ENCODE results near the gene RAB44.
"Not testable (repeated sequence)": the region's sequence is repeated elsewhere in the genome, so short reads cannot be mapped to it uniquely, and the experiment has no call there.

Gene RAB44

GRCh38 chr6:36716476-36717093 lies 19.0 kb downstream of the RAB44 start:
- Histone ChIP-seq H3K4me1 (ENCODE audit: control insufficient read depth, insufficient read depth, low read length, poor library complexity, severe bottlenecking) (no peaks in the 10 kb centered on the region), H3K36me3 (ENCODE audit: control insufficient read depth, insufficient read depth, low read length) (no peaks in the 10 kb centered on the region)
- WGBS, 2 experiments (ENCODE audit: insufficient coverage in 2 of 2) = 93 to 100% methylated on average over 5 to 6 of the region's 8 CpGs

GRCh38 chr6:36717231-36717825 lies 19.7 kb downstream of the RAB44 start:
- no peak overlapping the region for H3K4me3 ChIP-seq (ENCODE audit: extremely low read depth, insufficient read depth, low read length, poor library complexity, severe bottlenecking)
- WGBS, 2 experiments (ENCODE audit: insufficient coverage in 2 of 2) = 91 to 97% methylated on average over 7 to 13 of the region's 13 CpGs
- H3K9me3 ChIP-seq (ENCODE audit: control insufficient read depth, low read length) = no peaks in the 10 kb centered on the region
- H3K4me1 ChIP-seq (ENCODE audit: control insufficient read depth, insufficient read depth, low read length, poor library complexity, severe bottlenecking) = no peaks in the 10 kb centered on the region
- no peaks in the 10 kb centered on the region for H3K36me3 ChIP-seq (ENCODE audit: control insufficient read depth, insufficient read depth, low read length)
- no peak overlapping the region for H3K27ac ChIP-seq (ENCODE audit: low read depth, low read length, severe bottlenecking)

More at GRCh38 chr6:36716476-36717093, 19.0 kb downstream of the RAB44 start:
- H3K27ac ChIP-seq (ENCODE audit: low read depth, low read length, severe bottlenecking) = no peak overlapping the region
- no peak overlapping the region for H3K4me3 ChIP-seq (ENCODE audit: extremely low read depth, insufficient read depth, low read length, poor library complexity, severe bottlenecking)
- H3K9me3 ChIP-seq (ENCODE audit: control insufficient read depth, low read length) = no peaks in the 10 kb centered on the region

- WGBS, 2 experiments (ENCODE audit: insufficient coverage in 2 of 2) = 87 to 93% methylated on average over 2 to 10 of the region's 12 CpGs
Measured at GRCh38 chr6:36717871-36718540, 20.4 kb downstream of the RAB44 start.

GRCh38 chr6:36718560-36718959 lies 20.9 kb downstream of the RAB44 start:
- Histone ChIP-seq H3K4me1 (ENCODE audit: control insufficient read depth, insufficient read depth, low read length, poor library complexity, severe bottlenecking) (no peaks in the 10 kb centered on the region), H3K36me3 (ENCODE audit: control insufficient read depth, insufficient read depth, low read length) (no peaks in the 10 kb centered on the region)
- WGBS, 2 experiments (ENCODE audit: insufficient coverage in 2 of 2) = 88 to 96% methylated on average over 4 of the region's 5 CpGs

More at GRCh38 chr6:36717871-36718540, 20.4 kb downstream of the RAB44 start:
- Histone ChIP-seq H3K36me3 (ENCODE audit: control insufficient read depth, insufficient read depth, low read length) (no peaks in the 10 kb centered on the region), H3K4me1 (ENCODE audit: control insufficient read depth, insufficient read depth, low read length, poor library complexity, severe bottlenecking) (no peaks in the 10 kb centered on the region), H3K9me3 (ENCODE audit: control insufficient read depth, low read length) (no peaks in the 10 kb centered on the region), H3K4me3 (ENCODE audit: extremely low read depth, insufficient read depth, low read length, poor library complexity, severe bottlenecking) (no peak overlapping the region), H3K27ac (ENCODE audit: low read depth, low read length, severe bottlenecking) (no peak overlapping the region)

GRCh38 chr6:36719126-36719525 lies 21.5 kb downstream of the RAB44 start:
- no peaks in the 10 kb centered on the region for H3K36me3 ChIP-seq (ENCODE audit: control insufficient read depth, insufficient read depth, low read length)
- H3K27ac ChIP-seq (ENCODE audit: low read depth, low read length, severe bottlenecking) = no peak overlapping the region
- WGBS, 2 experiments (ENCODE audit: insufficient coverage in 2 of 2) = 91 to 92% methylated on average over 6 to 7 of the region's 7 CpGs
- no peaks in the 10 kb centered on the region for H3K9me3 ChIP-seq (ENCODE audit: control insufficient read depth, low read length)
- no peaks in the 10 kb centered on the region for H3K4me1 ChIP-seq (ENCODE audit: control insufficient read depth, insufficient read depth, low read length, poor library complexity, severe bottlenecking)
- no peak overlapping the region for H3K4me3 ChIP-seq (ENCODE audit: extremely low read depth, insufficient read depth, low read length, poor library complexity, severe bottlenecking)

More at GRCh38 chr6:36718560-36718959, 20.9 kb downstream of the RAB44 start:
- no peak overlapping the region for H3K27ac ChIP-seq (ENCODE audit: low read depth, low read length, severe bottlenecking)
- no peak overlapping the region for H3K4me3 ChIP-seq (ENCODE audit: extremely low read depth, insufficient read depth, low read length, poor library complexity, severe bottlenecking)
- no peaks in the 10 kb centered on the region for H3K9me3 ChIP-seq (ENCODE audit: control insufficient read depth, low read length)

GRCh38 chr6:36720251-36721141 lies 22.9 kb downstream of the RAB44 start:
- H3K9me3 ChIP-seq (ENCODE audit: control insufficient read depth, low read length) = no peaks in the 10 kb centered on the region
- no peak overlapping the region for H3K27ac ChIP-seq (ENCODE audit: low read depth, low read length, severe bottlenecking)
- H3K4me3 ChIP-seq (ENCODE audit: extremely low read depth, insufficient read depth, low read length, poor library complexity, severe bottlenecking) = no peak overlapping the region
- WGBS, 2 experiments (ENCODE audit: insufficient coverage in 2 of 2) = 87 to 98% methylated on average over 8 to 11 of the region's 11 CpGs
- H3K4me1 ChIP-seq (ENCODE audit: control insufficient read depth, insufficient read depth, low read length, poor library complexity, severe bottlenecking) = no peaks in the 10 kb centered on the region
- H3K36me3 ChIP-seq (ENCODE audit: control insufficient read depth, insufficient read depth, low read length) = no peaks in the 10 kb centered on the region

GRCh38 chr6:36721369-36722140 lies 23.9 kb downstream of the RAB44 start:
- H3K36me3 ChIP-seq (ENCODE audit: control insufficient read depth, insufficient read depth, low read length) = no peaks in the 10 kb centered on the region
- WGBS, 2 experiments (ENCODE audit: insufficient coverage in 2 of 2) = 89 to 95% methylated on average over 10 to 13 of the region's 15 CpGs
- H3K27ac ChIP-seq (ENCODE audit: low read depth, low read length, severe bottlenecking) = no peak overlapping the region
- peaks cover under 1% of the 10 kb centered on the region for H3K4me1 ChIP-seq (ENCODE audit: control insufficient read depth, insufficient read depth, low read length, poor library complexity, severe bottlenecking)
- no peaks in the 10 kb centered on the region for H3K9me3 ChIP-seq (ENCODE audit: control insufficient read depth, low read length)
- no peak overlapping the region for H3K4me3 ChIP-seq (ENCODE audit: extremely low read depth, insufficient read depth, low read length, poor library complexity, severe bottlenecking)

GRCh38 chr6:36722365-36722764 lies 24.7 kb downstream of the RAB44 start:
- Histone ChIP-seq H3K27ac (ENCODE audit: low read depth, low read length, severe bottlenecking) (no peak overlapping the region), H3K4me1 (ENCODE audit: control insufficient read depth, insufficient read depth, low read length, poor library complexity, severe bottlenecking) (peaks cover 7% of the 10 kb centered on the region), H3K36me3 (ENCODE audit: control insufficient read depth, insufficient read depth, low read length) (no peaks in the 10 kb centered on the region), H3K9me3 (ENCODE audit: control insufficient read depth, low read length) (no peaks in the 10 kb centered on the region), H3K4me3 (ENCODE audit: extremely low read depth, insufficient read depth, low read length, poor library complexity, severe bottlenecking) (no peak overlapping the region)
- 90 to 95% methylated on average over 9 to 10 of the region's 10 CpGs for WGBS, 2 experiments (ENCODE audit: insufficient coverage in 2 of 2)

GRCh38 chr6:36722879-36723278 lies 25.3 kb downstream of the RAB44 start:
- no peak overlapping the region for H3K4me3 ChIP-seq (ENCODE audit: extremely low read depth, insufficient read depth, low read length, poor library complexity, severe bottlenecking)
- peaks cover 9% of the 10 kb centered on the region for H3K4me1 ChIP-seq (ENCODE audit: control insufficient read depth, insufficient read depth, low read length, poor library complexity, severe bottlenecking)
- H3K27ac ChIP-seq (ENCODE audit: low read depth, low read length, severe bottlenecking) = no peak overlapping the region
- 100% methylated on average over 1 of the region's 2 CpGs for WGBS, 2 experiments (ENCODE audit: insufficient coverage in 2 of 2)
- H3K36me3 ChIP-seq (ENCODE audit: control insufficient read depth, insufficient read depth, low read length) = no peaks in the 10 kb centered on the region
- no peaks in the 10 kb centered on the region for H3K9me3 ChIP-seq (ENCODE audit: control insufficient read depth, low read length)

- WGBS, 2 experiments (ENCODE audit: insufficient coverage in 2 of 2) = 92 to 100% methylated on average over 1 to 2 of the region's 4 CpGs
- peaks cover 16% of the 10 kb centered on the region for H3K4me1 ChIP-seq (ENCODE audit: control insufficient read depth, insufficient read depth, low read length, poor library complexity, severe bottlenecking)
- not testable (repeated sequence) for H3K36me3 ChIP-seq (ENCODE audit: control insufficient read depth, insufficient read depth, low read length); H3K27ac ChIP-seq (ENCODE audit: low read depth, low read length, severe bottlenecking); H3K4me3 ChIP-seq (ENCODE audit: extremely low read depth, insufficient read depth, low read length, poor library complexity, severe bottlenecking); H3K9me3 ChIP-seq (ENCODE audit: control insufficient read depth, low read length)
Measured at GRCh38 chr6:36723992-36724391, 26.4 kb downstream of the RAB44 start.

All from mesodermal cell (in vitro differentiated cells).